IMR-90 (cell line): Measurements from ENCODE around the gene ATRN. TPM values are rescaled to one million over a fixed set of nuclear protein-coding genes. Genes with fewer than 3 reads are reported as not detected.

Experiments used
- ATAC-seq: fragments of 200-7000 bp; cut with Tn5 transposase; 2 replicates; pipeline ENCODE4 v1.9.1; 2020; ENCODE audit warnings: low read depth, mild to moderate bottlenecking, moderate library complexity
- BruUV-seq: library from RNA; stranded (reverse); fragments of 400-500 nt; replicated peaks from 2 replicates; lab custom pipeline; 2021; lab: Mats Ljungman, UMichigan
- CTCF ChIA-PET: fragments of 300-600 bp; formaldehyde crosslinking; extraction: SDS; loops from one replicate; lab custom pipeline; 2021; ENCODE audit warnings: antibody characterized with exemption; lab: Yijun Ruan, JAX
- POLR2A ChIA-PET: fragments of 300-600 bp; sonication (Branson Sonifier 250); formaldehyde crosslinking; loops from one replicate; lab custom pipeline; 2022; ENCODE audit warnings: antibody characterized with exemption; ENCODE audit not compliant: unreplicated experiment; lab: Charles Lee
- DNase-seq: peaks from one replicate; pipeline ENCODE4 v3.0.0; 2013
- H2AFZ ChIP-seq: replicated peaks from 2 replicates; pipeline ENCODE3; 2013; ENCODE audit warnings: low read length, mild to moderate bottlenecking; ENCODE audit not compliant: poor library complexity
- H2AK5ac ChIP-seq: 2 replicates; pipeline ENCODE4 v1.6.1; 2013; ENCODE audit warnings: low read depth, low read length, inconsistent platforms
- H2AK9ac ChIP-seq: replicated peaks from 2 replicates; pipeline ENCODE3; 2013; ENCODE audit warnings: mild to moderate bottlenecking, low read depth, low read length, moderate library complexity; ENCODE audit not compliant: poor library complexity
- H2BK120ac ChIP-seq: 2 replicates; pipeline ENCODE4 v1.6.1; 2013; ENCODE audit warnings: low read depth, low read length, inconsistent platforms
- H2BK15ac ChIP-seq: 3 replicates; pipeline ENCODE4 v1.6.1; 2013; ENCODE audit warnings: low read depth, low read length, inconsistent platforms
- H2BK20ac ChIP-seq: 2 replicates; pipeline ENCODE4 v1.6.1; 2013; ENCODE audit warnings: low read depth, mild to moderate bottlenecking, inconsistent platforms, low read length, moderate library complexity
- H2BK5ac ChIP-seq: 2 replicates; pipeline ENCODE4 v1.6.1; 2013; ENCODE audit warnings: mild to moderate bottlenecking, low read depth, low read length, inconsistent platforms; ENCODE audit not compliant: poor library complexity, severe bottlenecking
- H3K14ac ChIP-seq: replicated peaks from 2 replicates; pipeline ENCODE4 v1.6.1; 2013; ENCODE audit warnings: low read depth, low read length, inconsistent platforms
- H3K18ac ChIP-seq: 2 replicates; pipeline ENCODE4 v1.6.1; 2013; ENCODE audit warnings: low read depth, low read length, control low read depth
- H3K23ac ChIP-seq: 2 replicates; pipeline ENCODE4 v1.6.1; 2013; ENCODE audit warnings: low read depth, low read length, inconsistent platforms
- H3K27ac ChIP-seq: 2 replicates; pipeline ENCODE4 v1.5.1; 2013; ENCODE audit warnings: mild to moderate bottlenecking, control low read depth, low read length; ENCODE audit not compliant: insufficient read depth
- H3K27me3 ChIP-seq: 2 replicates; pipeline ENCODE4 v1.6.1; 2013; ENCODE audit warnings: low read length; ENCODE audit not compliant: control insufficient read depth, insufficient read depth
- H3K36me3 ChIP-seq: 2 replicates; pipeline ENCODE4 v1.6.1; 2013; ENCODE audit warnings: low read length, mixed read lengths; ENCODE audit not compliant: control insufficient read depth, insufficient read depth
- H3K4ac ChIP-seq: 2 replicates; pipeline ENCODE4 v1.6.1; 2013; ENCODE audit warnings: low read depth, low read length, inconsistent platforms
- H3K4me1 ChIP-seq: 2 replicates; pipeline ENCODE4 v1.6.1; 2013; ENCODE audit warnings: low read length, mixed read lengths; ENCODE audit not compliant: control insufficient read depth, insufficient read depth
- H3K4me2 ChIP-seq: 2 replicates; pipeline ENCODE4 v1.6.1; 2013; ENCODE audit warnings: low read depth, mild to moderate bottlenecking, control low read depth, low read length, moderate library complexity
- H3K4me3 ChIP-seq: 2 replicates; pipeline ENCODE4 v1.5.1; 2013; ENCODE audit warnings: low read depth, mild to moderate bottlenecking, control low read depth, low read length, moderate library complexity; ENCODE audit not compliant: insufficient read depth
- H3K56ac ChIP-seq: 2 replicates; pipeline ENCODE4 v1.6.1; 2013; ENCODE audit warnings: low read length, inconsistent platforms; ENCODE audit not compliant: insufficient read depth; ENCODE audit errors: extremely low read depth
- H3K79me1 ChIP-seq, 2 experiments: 2 replicates each; pipeline ENCODE4 v1.6.1; 2013; ENCODE audit warnings: low read length in 2 of 2, inconsistent platforms in 1 of 2, low read depth in 1 of 2
- H3K9ac ChIP-seq: 2 replicates; pipeline ENCODE4 v1.6.1; 2013; ENCODE audit warnings: low read depth, low read length, control low read depth
- H3K9me1 ChIP-seq: 2 replicates; pipeline ENCODE4 v1.6.1; 2013; ENCODE audit warnings: low read length, inconsistent platforms; ENCODE audit not compliant: insufficient read depth
- H3K9me3 ChIP-seq: 2 replicates; pipeline ENCODE4 v1.6.1; 2013; ENCODE audit warnings: low read length; ENCODE audit not compliant: control insufficient read depth, insufficient read depth
- H4K20me1 ChIP-seq: 2 replicates; pipeline ENCODE4 v1.6.1; 2013; ENCODE audit warnings: low read length, inconsistent platforms; ENCODE audit not compliant: insufficient read depth
- H4K5ac ChIP-seq: 2 replicates; pipeline ENCODE4 v1.6.1; 2013; ENCODE audit warnings: mild to moderate bottlenecking, low read depth, low read length, control low read depth
- H4K8ac ChIP-seq, 2 experiments: 2 replicates each; pipeline ENCODE4 v1.6.1; 2013; ENCODE audit warnings: low read depth in 2 of 2, low read length in 2 of 2, control low read depth in 1 of 2, inconsistent platforms in 1 of 2
- H4K91ac ChIP-seq: 2 replicates; pipeline ENCODE4 v1.6.1; 2013; ENCODE audit warnings: low read depth, low read length, inconsistent platforms; ENCODE audit not compliant: insufficient read depth
- BHLHE40 ChIP-seq: fragments of 150-350 bp; IDR thresholded peaks from 2 replicates; pipeline ENCODE4 v1.6.1; 2016; ENCODE audit warnings: mild to moderate bottlenecking, low read depth, low read length
- CEBPB ChIP-seq: IDR thresholded peaks from 2 replicates; pipeline ENCODE4 v1.6.1; 2012; ENCODE audit warnings: low read depth, low read length, improper control_type of control experiment
- CHD1 ChIP-seq: IDR thresholded peaks from 2 replicates; pipeline ENCODE4 v1.6.1; 2012; ENCODE audit warnings: low read depth, low read length, improper control_type of control experiment
- CTCF ChIP-seq: conservative IDR thresholded peaks from 2 replicates; pipeline ENCODE4 v1.5.1; 2012; ENCODE audit warnings: mild to moderate bottlenecking, low read depth, low read length, improper control_type of control experiment
- ELK1 ChIP-seq: fragments of 150-350 bp; IDR thresholded peaks from 2 replicates; pipeline ENCODE4 v1.6.1; 2016; ENCODE audit warnings: low read depth, mild to moderate bottlenecking, low read length, moderate library complexity, borderline replicate concordance
- FOS ChIP-seq: fragments of 150-350 bp; IDR thresholded peaks from 2 replicates; pipeline ENCODE4 v1.6.1; 2016; ENCODE audit warnings: low read depth, low read length
- MAFK ChIP-seq: IDR thresholded peaks from 2 replicates; pipeline ENCODE4 v1.6.1; 2012; ENCODE audit warnings: low read depth, low read length, improper control_type of control experiment
- MAZ ChIP-seq: IDR thresholded peaks from 2 replicates; pipeline ENCODE4 v1.6.1; 2012; ENCODE audit warnings: low read depth, mild to moderate bottlenecking, low read length, improper control_type of control experiment, moderate library complexity, borderline replicate concordance
- MXI1 ChIP-seq: IDR thresholded peaks from 2 replicates; pipeline ENCODE4 v1.6.1; 2012; ENCODE audit warnings: low read depth, mild to moderate bottlenecking, low read length, moderate library complexity, borderline replicate concordance
- NFE2L2 ChIP-seq: fragments of 150-350 bp; IDR thresholded peaks from 2 replicates; pipeline ENCODE4 v1.6.1; 2016; ENCODE audit warnings: low read depth, mild to moderate bottlenecking, low read length
- POLR2A ChIP-seq: IDR thresholded peaks from 2 replicates; pipeline ENCODE4 v1.6.1; 2012; ENCODE audit warnings: mild to moderate bottlenecking, low read depth, low read length
- RCOR1 ChIP-seq: IDR thresholded peaks from 2 replicates; pipeline ENCODE4 v1.6.1; 2012; ENCODE audit warnings: mild to moderate bottlenecking, low read length, improper control_type of control experiment; ENCODE audit not compliant: insufficient replicate concordance
- RFX5 ChIP-seq: IDR thresholded peaks from 2 replicates; pipeline ENCODE4 v1.8.0; 2012; ENCODE audit warnings: low read depth, mild to moderate bottlenecking, low read length, moderate library complexity
- SMC3 ChIP-seq: fragments of 150-350 bp; IDR thresholded peaks from 2 replicates; pipeline ENCODE4 v1.6.1; 2016; ENCODE audit warnings: low read depth, mild to moderate bottlenecking, antibody characterized with exemption, low read length, moderate library complexity
- USF2 ChIP-seq: fragments of 150-350 bp; IDR thresholded peaks from 2 replicates; pipeline ENCODE4 v1.6.1; 2017; ENCODE audit warnings: mild to moderate bottlenecking, antibody characterized with exemption, low read length, low read depth
- WGBS, 2 experiments: methylation state at CpG; one replicate each; pipeline versions ENCODE4 v1.1.5 to v1.1.7; 2013; ENCODE audit warnings: missing lambda C conversion rate in 2 of 2; ENCODE audit not compliant: insufficient read length in 1 of 2; ENCODE audit errors: extremely low coverage in 2 of 2; 5-methylcytosine and 5-hydroxymethylcytosine counted together
- dilution Hi-C: fragments of 300-500 bp; cut with HindIII; formaldehyde crosslinking; loops from one replicate; pipeline ENCODE4 v1.14.3; 2018; ENCODE audit warnings: low sequenced_read_pairs; ENCODE audit not compliant: unreplicated experiment
- in situ Hi-C: fragments of 300-500 bp; cut with MboI; formaldehyde crosslinking; loops from 3 replicates; pipeline ENCODE4 v1.14.3; 2019; ENCODE audit warnings: low sequenced_read_pairs, inconsistent platforms, mixed read lengths
- intact Hi-C: fragments of 100-400 bp; cut with micrococcal nuclease; formaldehyde crosslinking; loops from 2 replicates; pipeline ENCODE4 v1.10.0; 2022
- polyA plus RNA-seq, 3 experiments: library from polyadenylated mRNA; depleted of rRNA; stranded (reverse); fragments of >200 nt; gene quantifications; 2 replicates each; pipeline ENCODE4 v1.2.3, GENCODE V29; 2012; ENCODE audit warnings: low replicate concordance in 1 of 3
- total RNA-seq: library from RNA; depleted of rRNA; stranded (reverse); fragments of >200 nt; gene quantifications from 2 replicates; pipeline ENCODE4 v1.2.3, GENCODE V29; 2012

ATRN gene
- total and polyA plus RNA-seq, 2 of the 4 experiments (the other 2 are of a cell fraction) = 32.3 to 46.2 TPM

- ChIA-PET CTCF (interaction anchor here (0.7 kb wide), 1 partner anchor 20 kb away, joined by 3 read pairs; no protein-coding TSS in a partner anchor), POLR2A (no interaction called here)
- Histone ChIP-seq H3K36me3 (no peaks in the 10 kb centered on the region), H3K14ac (no peak overlapping the region), H3K9ac (no peak overlapping the region; the same call in 1 of the 2 replicates), H3K56ac (no peak overlapping the region), H4K5ac (no peak overlapping the region), H3K4me2 (peak overlapping the region; percentile 31; the same call in 1 of the 2 replicates), H4K20me1 (no peaks in the 10 kb centered on the region), H2BK15ac (no peak overlapping the region; the same call in 2 of the 3 replicates), H4K8ac (no peak overlapping the region), H3K18ac (no peak overlapping the region; the same call in 1 of the 2 replicates), H2BK5ac (no peak overlapping the region), H2AK9ac (no peak overlapping the region), H2AK5ac (no peak overlapping the region), H2BK120ac (no peak overlapping the region), H3K9me1 (peaks cover 11% of the 10 kb centered on the region), H2BK20ac (no peak overlapping the region), H3K4ac (peak overlapping the region; percentile 12; the same call in 1 of the 2 replicates), H3K79me1 (no peaks in the 10 kb centered on the region), H4K91ac (no peak overlapping the region; the same call in 1 of the 2 replicates), H2AFZ (peak overlapping the region; percentile 82), H3K4me3 (no peak overlapping the region; the same call in 1 of the 2 replicates), H3K4me1 (peaks cover 29% of the 10 kb centered on the region), H3K23ac (peak overlapping the region; percentile 4; the same call in 1 of the 2 replicates), H3K27me3 (peaks cover 2% of the 10 kb centered on the region; the same call in 1 of the 2 replicates), H3K27ac (no peak overlapping the region), H3K9me3 (no peaks in the 10 kb centered on the region)
- BruUV-seq = no TSS peak
- in situ Hi-C loops (no loop called here), dilution Hi-C loops (no loop called here), intact Hi-C loops (no loop called here)
- ATAC-seq = peak; percentile 18; the same call in 1 of the 2 replicates
- DNase-seq = no peak
- 20% methylated on average over 8 of the region's 32 CpGs; no CpG with 5 or more reads in 1 of the 2 experiments for WGBS, 2 experiments
- TF ChIP-seq MAZ = no peak
- no peak for TF ChIP-seq CTCF
- no peak for TF ChIP-seq BHLHE40
- no peak for TF ChIP-seq POLR2A
- no peak for TF ChIP-seq ELK1
- TF ChIP-seq CEBPB = no peak
- TF ChIP-seq MXI1 = no peak
- TF ChIP-seq RFX5 = no peak
- TF ChIP-seq NFE2L2 = no peak
- TF ChIP-seq FOS = no peak
- TF ChIP-seq CHD1 = no peak
- no peak for TF ChIP-seq MAFK
- no peak for TF ChIP-seq SMC3
- TF ChIP-seq USF2 = no peak
- no peak for TF ChIP-seq RCOR1
These were observed 210.6 kb downstream of the ATRN start for GRCh38 chr20:3681352-3681930.
